Measurements from ENCODE around the gene PDE9A. TPM values are rescaled to one million over a fixed set of nuclear protein-coding genes. Genes with fewer than 3 reads are reported as not detected.
"Not testable (repeated sequence)": the region's sequence is repeated elsewhere in the genome, so short reads cannot be mapped to it uniquely, and the experiment has no call there.

Gene PDE9A
- total RNA-seq, 4 donors from 2014 or later, result 10.6 to 83.2 (median 28.5) TPM

GRCh38 chr21:42799948-42800347 lies 146.5 kb downstream of the PDE9A start:
- Histone ChIP-seq H3K4me1 (no peaks in the 10 kb centered on the region), H3K9me3 (no peaks in the 10 kb centered on the region), H3K4me3 (no peak overlapping the region), H3K27ac (no peak overlapping the region), H3K36me3 (no peaks in the 10 kb centered on the region), H3K27me3 (peaks cover 7% of the 10 kb centered on the region)
- no peak for TF ChIP-seq EP300 (IDR thresholded peaks at IDR 0.05)
- TF ChIP-seq, protein P1, sequence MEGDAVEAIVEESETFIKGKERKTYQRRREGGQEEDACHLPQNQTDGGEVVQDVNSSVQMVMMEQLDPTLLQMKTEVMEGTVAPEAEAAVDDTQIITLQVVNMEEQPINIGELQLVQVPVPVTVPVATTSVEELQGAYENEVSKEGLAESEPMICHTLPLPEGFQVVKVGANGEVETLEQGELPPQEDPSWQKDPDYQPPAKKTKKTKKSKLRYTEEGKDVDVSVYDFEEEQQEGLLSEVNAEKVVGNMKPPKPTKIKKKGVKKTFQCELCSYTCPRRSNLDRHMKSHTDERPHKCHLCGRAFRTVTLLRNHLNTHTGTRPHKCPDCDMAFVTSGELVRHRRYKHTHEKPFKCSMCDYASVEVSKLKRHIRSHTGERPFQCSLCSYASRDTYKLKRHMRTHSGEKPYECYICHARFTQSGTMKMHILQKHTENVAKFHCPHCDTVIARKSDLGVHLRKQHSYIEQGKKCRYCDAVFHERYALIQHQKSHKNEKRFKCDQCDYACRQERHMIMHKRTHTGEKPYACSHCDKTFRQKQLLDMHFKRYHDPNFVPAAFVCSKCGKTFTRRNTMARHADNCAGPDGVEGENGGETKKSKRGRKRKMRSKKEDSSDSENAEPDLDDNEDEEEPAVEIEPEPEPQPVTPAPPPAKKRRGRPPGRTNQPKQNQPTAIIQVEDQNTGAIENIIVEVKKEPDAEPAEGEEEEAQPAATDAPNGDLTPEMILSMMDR (IDR thresholded peaks at IDR 0.05), result no peak
- TF ChIP-seq POLR2A (IDR thresholded peaks at IDR 0.05), result no peak
- no peak for TF ChIP-seq POLR2AphosphoS5 (IDR thresholded peaks at IDR 0.05)
- 84 to 92% methylated on average over 2 to 5 of the region's 5 CpGs for WGBS, 2 donors (ENCODE audit: low coverage in 1 of 2)
- no peak for ATAC-seq

- 76 to 85% methylated on average over 3 to 6 of the region's 6 CpGs for WGBS, 2 donors (ENCODE audit: low coverage in 1 of 2)
- H3K9me3 ChIP-seq, ATAC-seq, H3K27ac ChIP-seq, H3K36me3 ChIP-seq, H3K4me1 ChIP-seq, H3K4me3 ChIP-seq, H3K27me3 ChIP-seq: not testable (repeated sequence)
Measured at GRCh38 chr21:42801616-42802015, 148.2 kb downstream of the PDE9A start.

DNA sequence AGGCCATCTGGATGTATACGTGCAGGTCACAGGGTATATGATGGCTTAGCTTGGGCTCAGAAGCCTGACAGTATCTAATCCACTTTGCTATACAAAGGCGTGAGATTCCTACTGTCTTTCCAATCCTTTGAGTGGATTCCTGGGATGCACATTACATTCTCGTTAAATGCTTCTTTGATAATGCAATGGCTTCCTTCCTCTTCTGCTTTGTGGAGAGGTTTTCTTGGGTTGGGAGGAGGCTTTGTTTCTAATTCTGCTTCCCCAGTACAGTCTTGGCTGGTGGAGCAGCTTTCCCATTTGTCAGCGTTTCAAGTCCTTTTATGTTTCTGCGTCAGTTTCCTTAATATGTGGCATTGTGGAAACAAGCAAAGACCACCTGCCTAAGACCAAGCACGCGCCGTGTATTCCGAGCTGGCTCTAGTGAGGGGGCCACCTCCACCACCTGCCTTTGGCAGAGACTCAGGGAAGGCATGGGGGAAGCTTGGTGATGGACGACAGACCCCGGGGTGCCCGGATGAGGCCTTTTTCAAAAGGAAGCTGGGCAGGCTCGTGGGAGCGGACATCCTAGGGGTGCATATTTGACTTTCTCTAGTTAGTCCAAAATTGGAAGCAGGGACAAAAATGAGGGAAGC lies 153.2 kb downstream of the PDE9A start:
- no peak for ATAC-seq
- H3K27me3 ChIP-seq, result peaks cover 36% of the 10 kb centered on the region
- no peaks in the 10 kb centered on the region for H3K9me3 ChIP-seq
- H3K27ac ChIP-seq, result no peak overlapping the region
- H3K36me3 ChIP-seq, result no peaks in the 10 kb centered on the region
- TF ChIP-seq POLR2A (IDR thresholded peaks at IDR 0.05) (no peak), EP300 (IDR thresholded peaks at IDR 0.05) (no peak), POLR2AphosphoS5 (IDR thresholded peaks at IDR 0.05) (no peak)
- TF ChIP-seq, protein P1 (IDR thresholded peaks at IDR 0.05), result no peak
- 52 to 64% methylated on average over 6 to 9 of the region's 14 CpGs for WGBS, 2 donors (ENCODE audit: low coverage in 1 of 2)
- H3K4me3 ChIP-seq, result no peak overlapping the region
- no peaks in the 10 kb centered on the region for H3K4me1 ChIP-seq

DNA sequence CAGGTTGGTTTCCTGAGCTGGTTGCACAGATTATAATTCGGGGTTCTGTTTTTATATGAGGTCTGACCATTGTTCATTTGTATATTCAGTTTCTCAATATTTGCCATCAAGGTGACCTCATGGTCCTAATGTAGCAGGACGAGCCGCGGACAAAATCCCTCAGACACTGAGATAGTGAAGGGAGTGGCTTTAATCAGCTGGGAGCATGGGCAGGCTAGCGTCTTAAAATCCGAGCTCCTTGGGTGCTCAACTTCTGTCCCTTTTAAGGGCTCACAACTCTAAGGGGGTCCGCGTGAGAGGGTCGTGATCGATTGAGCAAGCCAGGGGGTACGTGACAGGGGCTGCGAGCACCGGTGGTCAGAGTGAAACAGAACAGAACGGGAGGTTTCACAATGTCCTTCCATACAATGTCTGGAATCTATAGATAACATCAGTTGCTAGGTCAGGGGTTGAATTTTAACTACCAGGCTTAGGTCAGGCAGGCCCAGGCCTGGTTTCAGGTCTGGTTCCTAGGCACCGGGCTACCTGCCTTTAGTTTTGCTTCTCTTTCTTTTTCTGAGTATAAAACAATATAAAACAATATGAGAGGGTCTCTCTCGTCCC lies 154.0 kb downstream of the PDE9A start:
- H3K27me3 ChIP-seq, result peaks cover 41% of the 10 kb centered on the region
- H3K36me3 ChIP-seq, ATAC-seq, H3K9me3 ChIP-seq, H3K4me3 ChIP-seq, H3K27ac ChIP-seq, H3K4me1 ChIP-seq: not testable (repeated sequence)
- WGBS, 2 donors (ENCODE audit: low coverage in 1 of 2), result 76 to 92% methylated on average over 2 to 4 of the region's 16 CpGs

GRCh38 chr21:42807938-42808613 lies 154.7 kb downstream of the PDE9A start:
- WGBS, 2 donors (ENCODE audit: low coverage in 1 of 2), result 89 to 90% methylated on average over 6 to 13 of the region's 13 CpGs
- no peaks in the 10 kb centered on the region for H3K4me1 ChIP-seq
- H3K36me3 ChIP-seq, result no peaks in the 10 kb centered on the region
- no peak overlapping the region for H3K4me3 ChIP-seq
- H3K27me3 ChIP-seq, result peaks cover 41% of the 10 kb centered on the region
- H3K9me3 ChIP-seq, result no peaks in the 10 kb centered on the region
- no peak for ATAC-seq
- no peak for TF ChIP-seq POLR2A (IDR thresholded peaks at IDR 0.05)
- TF ChIP-seq, protein P1 (IDR thresholded peaks at IDR 0.05), result no peak
- H3K27ac ChIP-seq, result no peak overlapping the region

DNA sequence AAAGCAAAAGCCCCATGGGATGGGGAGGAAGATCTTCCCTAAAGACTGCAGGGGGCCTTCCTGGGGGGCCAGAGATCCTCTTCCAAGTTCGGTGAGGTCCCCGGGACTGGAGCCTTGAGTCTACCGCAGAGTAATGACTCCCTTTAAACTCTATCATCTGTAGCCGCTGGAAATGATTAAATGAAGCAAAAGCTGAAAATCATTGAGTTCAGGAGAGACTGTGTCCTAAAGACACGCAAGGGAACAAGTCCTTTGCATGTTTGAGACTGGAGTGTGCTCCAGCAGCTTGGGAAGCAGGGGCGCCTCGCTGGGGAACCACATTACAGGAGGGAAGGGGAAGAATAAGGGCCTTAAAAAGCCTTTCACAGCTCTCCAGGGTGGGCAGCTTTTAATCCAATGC lies 155.8 kb downstream of the PDE9A start:
- ATAC-seq, result no peak
- no peaks in the 10 kb centered on the region for H3K4me1 ChIP-seq
- no peaks in the 10 kb centered on the region for H3K9me3 ChIP-seq
- TF ChIP-seq POLR2AphosphoS5 (IDR thresholded peaks at IDR 0.05) (no peak), EP300 (IDR thresholded peaks at IDR 0.05) (no peak), POLR2A (IDR thresholded peaks at IDR 0.05) (no peak)
- TF ChIP-seq, protein P1 (IDR thresholded peaks at IDR 0.05), result no peak
- H3K4me3 ChIP-seq, result no peak overlapping the region
- peaks cover 41% of the 10 kb centered on the region for H3K27me3 ChIP-seq
- H3K27ac ChIP-seq, result no peak overlapping the region
- no peaks in the 10 kb centered on the region for H3K36me3 ChIP-seq
- WGBS, 2 donors (ENCODE audit: low coverage in 1 of 2), result 65 to 83% methylated on average over 3 to 7 of the region's 7 CpGs
